SU-DHL-6 (cell line): ENCODE measurements around the gene CTNNBIP1.

ENCODE experiments used
- EZH2phosphoT487 ChIP-seq: fragments of 200-600 bp; sonication (generic), shearing (Covaris generic); conservative IDR thresholded peaks from 2 replicates; pipeline ENCODE4 v1.6.1; 2018; ENCODE audit warnings: mild to moderate bottlenecking, antibody characterized with exemption, low read length, moderate library complexity, mixed read lengths
- TF ChIP-seq, protein P1 (sequence below): fragments of 200-600 bp; sonication (generic); IDR thresholded peaks from one replicate; pipeline ENCODE4 v1.5.1; 2017; ENCODE audit warnings: antibody characterized with exemption, mild to moderate bottlenecking, low read length, moderate library complexity; ENCODE audit not compliant: insufficient read depth, poor library complexity, severe bottlenecking

DNA sequence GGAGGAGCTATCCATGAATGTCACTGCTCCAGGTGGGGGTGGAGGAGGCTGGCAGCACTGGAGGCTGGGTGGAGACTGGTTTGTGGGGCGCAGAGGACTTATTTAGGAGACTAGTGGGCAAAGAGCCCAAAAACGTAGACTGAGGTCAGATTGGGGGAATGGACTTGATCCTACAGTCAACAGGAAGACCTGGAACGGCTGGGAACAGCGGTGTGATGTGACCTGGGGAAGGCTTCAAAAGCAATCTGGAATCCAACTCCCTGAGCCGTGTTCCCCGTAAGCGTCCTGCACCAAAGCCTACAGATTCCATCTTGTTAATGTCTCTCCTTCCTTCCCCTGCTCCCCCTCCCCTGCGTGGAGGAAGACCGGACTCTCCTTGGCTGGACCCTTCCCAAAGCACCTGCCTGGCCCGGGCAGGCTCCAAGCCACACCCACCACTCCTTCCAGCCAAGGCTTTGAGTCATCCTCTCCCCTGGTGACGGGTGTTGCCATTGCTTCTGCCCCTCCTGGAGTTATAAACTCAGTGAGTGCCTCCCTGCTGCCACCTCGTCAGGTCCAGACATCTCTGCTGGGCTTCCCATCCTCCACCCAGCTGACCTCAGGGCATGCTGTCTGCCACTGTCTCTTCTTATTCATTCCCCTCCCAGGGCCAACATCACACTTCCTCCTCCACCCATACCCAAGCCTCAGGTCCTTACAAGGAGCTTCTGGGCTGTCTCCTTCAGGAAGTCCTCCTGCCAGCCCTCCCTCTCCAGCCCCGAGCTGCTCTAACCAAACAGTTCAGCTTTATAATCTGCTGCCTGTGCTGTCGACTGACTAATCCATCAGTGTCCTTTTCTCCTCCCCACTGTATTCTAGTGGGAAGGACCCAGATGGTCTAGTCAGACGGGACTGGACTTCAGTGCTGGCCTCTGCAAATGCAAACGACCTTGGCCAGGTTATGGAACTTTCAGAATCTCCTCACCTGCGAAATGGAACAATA lies 84.7 kb downstream of the CTNNBIP1 start:
- TF ChIP-seq, protein P1, sequence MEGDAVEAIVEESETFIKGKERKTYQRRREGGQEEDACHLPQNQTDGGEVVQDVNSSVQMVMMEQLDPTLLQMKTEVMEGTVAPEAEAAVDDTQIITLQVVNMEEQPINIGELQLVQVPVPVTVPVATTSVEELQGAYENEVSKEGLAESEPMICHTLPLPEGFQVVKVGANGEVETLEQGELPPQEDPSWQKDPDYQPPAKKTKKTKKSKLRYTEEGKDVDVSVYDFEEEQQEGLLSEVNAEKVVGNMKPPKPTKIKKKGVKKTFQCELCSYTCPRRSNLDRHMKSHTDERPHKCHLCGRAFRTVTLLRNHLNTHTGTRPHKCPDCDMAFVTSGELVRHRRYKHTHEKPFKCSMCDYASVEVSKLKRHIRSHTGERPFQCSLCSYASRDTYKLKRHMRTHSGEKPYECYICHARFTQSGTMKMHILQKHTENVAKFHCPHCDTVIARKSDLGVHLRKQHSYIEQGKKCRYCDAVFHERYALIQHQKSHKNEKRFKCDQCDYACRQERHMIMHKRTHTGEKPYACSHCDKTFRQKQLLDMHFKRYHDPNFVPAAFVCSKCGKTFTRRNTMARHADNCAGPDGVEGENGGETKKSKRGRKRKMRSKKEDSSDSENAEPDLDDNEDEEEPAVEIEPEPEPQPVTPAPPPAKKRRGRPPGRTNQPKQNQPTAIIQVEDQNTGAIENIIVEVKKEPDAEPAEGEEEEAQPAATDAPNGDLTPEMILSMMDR: no peak
- no peak for TF ChIP-seq EZH2phosphoT487
